KBM-7 (cell line): Measurements from ENCODE around the gene CCR1.
A peak's percentile ranks its signal among the peaks of the same experiment; 100 is the strongest.

Experiments
- DNase-seq: peaks from one replicate; pipeline ENCODE4 v3.0.0-alpha.2; 2015
- in situ Hi-C: fragments of 300-500 bp; cut with MboI; formaldehyde crosslinking; loops from 2 replicates; pipeline ENCODE4 v1.14.3; 2020; ENCODE audit warnings: low sequenced_read_pairs, low pct_unique_long_range_greater_than_20kb, mixed read lengths

The CCR1 gene

DNA sequence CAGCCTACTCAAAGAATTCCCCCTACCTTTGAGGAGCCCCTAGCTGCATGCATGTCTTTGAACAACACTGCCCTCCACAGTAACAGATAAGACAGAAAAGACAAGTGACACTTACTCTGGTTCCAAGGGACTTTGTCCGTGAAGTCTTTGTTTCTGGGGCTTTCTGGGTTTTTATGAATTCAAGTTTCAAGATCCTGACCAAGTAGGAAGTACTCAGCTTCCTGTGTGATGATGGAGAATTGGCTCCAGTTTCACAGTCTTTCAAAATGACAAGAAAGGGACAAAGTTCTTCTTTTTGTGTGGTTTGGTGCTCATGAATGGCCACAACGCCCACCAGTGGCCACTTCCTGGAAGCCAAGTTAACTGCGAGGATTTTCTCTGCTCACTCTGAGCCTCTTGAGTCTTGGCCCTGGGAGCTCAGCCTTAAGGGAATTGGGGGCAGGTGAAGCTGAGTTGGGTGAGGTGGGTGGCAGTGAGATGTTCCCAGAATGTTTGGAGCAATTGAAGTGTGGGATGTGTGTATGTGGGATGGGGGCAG is at the start of gene CCR1:
CCR1 (minus strand) TSS at position 147 of the 538 bp plus-strand sequence. CDS start 4,000 bp downstream, outside the sequence.
- peak; percentile 84 for DNase-seq
- in situ Hi-C loops = loop anchor here (10.0 kb wide), 1 partner anchor 113 kb away; no protein-coding TSS in a partner anchor

DNA sequence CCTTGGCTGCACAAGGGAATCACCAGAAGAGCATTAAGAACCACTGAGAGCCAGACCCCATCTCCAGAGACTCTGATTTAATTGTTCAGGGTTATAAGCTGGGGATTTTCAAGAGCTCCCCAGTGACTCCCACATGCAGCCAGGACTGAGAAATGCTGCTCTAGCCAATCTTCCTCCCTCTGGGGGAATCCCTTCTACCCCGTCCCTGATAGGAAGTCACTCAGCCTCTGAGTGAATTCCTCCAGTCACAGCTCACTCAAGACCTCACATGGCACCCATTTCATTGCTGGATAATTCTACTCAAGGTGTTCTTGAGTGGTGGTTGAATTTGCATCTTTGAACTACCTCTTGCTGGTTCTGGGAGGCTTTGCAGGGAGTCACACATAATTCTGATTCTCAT is 44.9 kb upstream of the CCR1 start:
- DNase-seq = no peak
- in situ Hi-C loops = no loop called here

DNA sequence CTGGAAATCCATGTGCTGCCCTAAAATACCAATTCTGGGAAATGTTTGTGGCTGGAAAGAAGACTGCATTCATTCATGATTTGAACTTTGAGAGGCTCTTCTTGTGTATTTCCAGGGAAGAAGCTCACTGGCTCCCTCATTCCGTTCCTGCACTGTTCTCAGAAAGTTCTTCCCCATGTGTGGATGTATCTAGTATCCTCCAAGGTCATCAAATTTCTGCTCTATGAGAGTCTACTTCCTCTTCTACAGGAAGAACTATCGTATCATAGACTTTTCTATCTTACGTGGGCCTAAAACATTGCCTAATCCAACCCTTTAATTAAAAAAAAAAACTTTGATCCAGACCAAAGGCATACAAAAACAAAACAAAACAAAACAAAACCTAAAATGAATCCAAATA is 37.0 kb upstream of the CCR1 start:
- no peak for DNase-seq
- in situ Hi-C loops = no loop called here

GRCh38 chr3:46243560-46243959 is 35.4 kb upstream of the CCR1 start:
- DNase-seq = no peak
- in situ Hi-C loops = no loop called here

DNA sequence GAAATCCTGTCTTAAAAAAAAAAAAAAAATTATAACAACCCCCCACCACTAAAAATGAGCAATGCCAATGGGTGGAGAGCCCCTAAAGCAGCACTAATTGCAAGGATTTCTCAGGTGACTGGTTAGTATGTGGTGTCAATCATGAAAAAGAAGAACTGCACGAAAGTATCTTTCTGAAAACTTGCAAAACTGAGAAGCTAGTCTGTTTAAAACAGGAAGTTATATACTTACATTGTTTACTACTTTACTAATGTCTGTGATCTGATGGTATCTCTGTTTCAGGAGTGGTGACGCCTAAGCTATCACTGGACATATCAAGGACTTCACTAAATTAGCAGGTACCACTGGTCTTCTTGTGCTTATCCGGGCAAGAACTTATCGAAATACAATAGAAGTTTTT is 34.0 kb upstream of the CCR1 start, which contains the start of gene CCR3:
CCR3 (plus strand) TSS at position 341 of the 400 bp plus-strand sequence. CDS start 22,699 bp downstream, outside the sequence.
- peak; percentile 52 for DNase-seq
- in situ Hi-C loops = no loop called here

GRCh38 chr3:46239952-46240351 is 31.8 kb upstream of the CCR1 start:
- DNase-seq = no peak
- in situ Hi-C loops = no loop called here

DNA sequence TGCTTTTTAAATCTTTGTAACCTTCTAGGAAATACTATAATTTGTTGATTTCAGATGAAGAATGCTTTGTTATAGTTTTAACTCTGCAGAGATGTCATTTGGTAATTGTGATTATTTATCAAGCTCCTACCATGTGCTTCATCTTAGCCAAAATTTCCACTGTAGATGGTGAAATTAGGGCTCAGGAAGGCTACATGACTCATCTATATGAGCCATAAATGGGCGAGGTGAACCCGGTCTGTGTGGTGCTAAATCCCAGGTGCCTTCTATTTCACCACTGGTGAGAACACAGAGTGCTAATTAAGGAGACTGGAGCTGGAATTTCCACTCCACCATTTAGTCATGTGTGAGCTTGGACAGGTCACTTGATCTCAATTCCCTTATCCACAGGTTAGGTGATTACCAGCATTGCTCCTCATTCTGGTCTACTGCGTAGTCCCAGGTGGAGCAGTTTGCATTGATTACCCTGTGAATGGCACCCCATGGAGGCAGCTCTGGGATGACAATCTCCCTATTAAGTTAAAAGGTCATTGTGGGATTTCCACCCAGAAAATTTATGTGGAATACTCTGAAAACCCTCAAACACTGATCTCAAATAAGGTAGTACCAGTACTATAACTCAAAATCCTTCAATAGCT is 31.3 kb upstream of the CCR1 start:
- no peak for DNase-seq
- in situ Hi-C loops = no loop called here

GRCh38 chr3:46238386-46238785 is 30.3 kb upstream of the CCR1 start:
- no peak for DNase-seq
- in situ Hi-C loops = no loop called here

GRCh38 chr3:46236294-46237054 is 28.4 kb upstream of the CCR1 start:
- in situ Hi-C loops = no loop called here
- DNase-seq = peak; percentile 56

- no peak for DNase-seq
- in situ Hi-C loops = no loop called here
These were observed 27.3 kb upstream of the CCR1 start for GRCh38 chr3:46235425-46235824.

DNA sequence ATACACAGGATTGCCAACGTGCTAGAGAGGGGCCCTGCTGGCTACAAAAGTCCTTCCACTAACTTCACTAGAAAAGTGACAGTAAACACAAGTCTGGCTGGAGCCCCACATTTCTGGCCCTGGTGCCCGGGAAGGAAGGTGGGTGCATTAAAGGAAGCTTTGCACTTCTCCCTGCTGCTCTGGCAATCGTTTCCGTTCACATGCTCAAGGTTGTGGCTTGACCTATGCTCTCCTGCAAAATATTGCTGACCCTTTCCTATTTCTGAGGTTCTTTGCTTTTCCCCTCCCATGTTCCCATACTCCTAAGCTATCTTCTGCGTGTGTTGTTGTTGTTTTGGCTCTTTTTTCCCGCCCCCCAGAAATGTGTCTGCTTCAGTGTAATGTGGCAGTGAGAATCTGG is 25.1 kb upstream of the CCR1 start:
- in situ Hi-C loops = no loop called here
- DNase-seq = no peak

- no peak for DNase-seq
- in situ Hi-C loops = no loop called here
These were observed 23.2 kb upstream of the CCR1 start for GRCh38 chr3:46231323-46231722.

DNA sequence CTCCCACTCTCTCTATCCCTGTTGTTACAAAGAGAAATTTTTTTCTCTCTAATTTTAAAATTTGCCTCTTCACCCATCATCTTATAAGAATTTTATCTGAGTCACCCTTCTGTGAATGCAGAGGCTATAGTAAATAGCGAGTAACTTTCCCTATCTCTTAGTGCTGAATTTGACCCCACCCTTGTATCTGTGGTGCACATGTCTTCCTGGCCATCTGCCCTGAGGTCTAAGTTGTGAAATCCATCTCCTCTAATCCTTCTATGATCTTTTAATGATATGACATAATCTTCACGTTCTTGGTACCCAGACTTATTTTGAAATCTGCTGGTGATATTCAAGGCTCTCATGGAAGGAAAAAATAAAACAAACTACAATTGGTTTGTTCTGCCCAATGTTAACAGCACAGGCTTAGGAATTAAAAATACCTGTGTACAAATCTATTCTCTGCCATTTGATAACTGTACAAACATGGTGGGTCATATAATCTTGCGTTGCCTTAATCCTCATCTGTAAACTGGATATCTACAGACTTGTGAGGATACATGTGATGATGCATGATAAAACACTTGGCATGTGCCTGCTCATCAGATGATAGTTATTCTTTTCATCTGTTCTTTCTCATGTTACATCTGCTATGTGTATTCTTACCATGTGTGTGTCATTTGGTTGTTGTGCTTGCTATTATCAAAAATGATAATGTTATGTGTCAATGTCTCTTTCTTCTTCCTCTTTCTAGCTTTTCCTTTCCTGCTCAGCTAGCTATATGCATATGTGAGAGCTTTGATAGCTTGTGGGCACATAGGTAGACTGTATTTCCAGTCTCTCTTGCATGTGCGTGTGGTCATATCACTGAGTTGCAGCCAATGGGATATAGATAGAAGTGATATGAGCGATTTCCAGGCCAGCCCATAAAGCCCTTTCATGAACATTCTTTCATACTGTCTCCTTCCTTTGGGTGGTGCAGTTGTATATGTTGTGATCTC is 20.4 kb upstream of the CCR1 start:
- peak; percentile 66 for DNase-seq
- in situ Hi-C loops = no loop called here

- DNase-seq = peak; percentile 85
- in situ Hi-C loops = no loop called here
These were observed 14.5 kb upstream of the CCR1 start for GRCh38 chr3:46222435-46223161.

GRCh38 chr3:46221938-46222337 is 13.8 kb upstream of the CCR1 start:
- in situ Hi-C loops = no loop called here
- no peak for DNase-seq

- in situ Hi-C loops = no loop called here
These were observed 13.3 kb upstream of the CCR1 start for GRCh38 chr3:46221391-46221790.

DNA sequence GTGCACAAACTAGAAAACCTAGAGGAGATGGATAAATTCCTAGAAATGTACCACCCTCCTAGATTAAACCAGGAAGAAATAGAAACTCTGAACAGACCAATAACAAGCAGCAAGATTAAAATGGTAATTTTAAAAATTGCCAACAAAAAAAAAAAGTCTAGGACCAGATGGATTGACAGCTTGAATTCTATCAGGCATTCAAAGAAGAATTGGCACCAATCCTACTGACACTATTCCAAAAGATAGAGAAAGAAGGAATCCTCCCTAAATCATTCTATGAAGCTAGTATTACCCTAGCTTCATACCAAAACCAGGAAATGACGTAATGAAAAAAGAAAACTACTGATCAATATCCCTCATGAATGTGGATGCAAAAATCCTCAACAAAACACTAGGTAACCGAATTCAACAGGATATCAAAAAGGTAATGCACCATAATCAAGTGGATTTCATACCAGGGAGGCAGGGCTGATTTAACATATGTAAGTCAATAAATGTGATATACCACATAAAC is 10.1 kb upstream of the CCR1 start:
- in situ Hi-C loops = loop anchor here (10.0 kb wide), 1 partner anchor 157 kb away; the partner anchor contains the start of gene CCR5
- no peak for DNase-seq

More at GRCh38 chr3:46221391-46221790, 13.3 kb upstream of the CCR1 start:
- peak; percentile 83 for DNase-seq

- in situ Hi-C loops = loop anchor here (10.0 kb wide), 1 partner anchor 159 kb away; the partner anchor contains the start of gene CCR5
- no peak for DNase-seq
These were observed 7.8 kb upstream of the CCR1 start for GRCh38 chr3:46215810-46216414.
